ENCODE measurements around the gene CTF1. TPM values are rescaled to one million over a fixed set of nuclear protein-coding genes. Genes with fewer than 3 reads are reported as not detected.

CTF1 gene
- total and polyA plus RNA-seq, 10 of the 15 experiments (the other 5 are each of a cell fraction or from before 2014, with no cell fraction given), result 0.04 to 0.46 (median 0.11) TPM; not detected in 3

- TF ChIP-seq, protein P1, sequence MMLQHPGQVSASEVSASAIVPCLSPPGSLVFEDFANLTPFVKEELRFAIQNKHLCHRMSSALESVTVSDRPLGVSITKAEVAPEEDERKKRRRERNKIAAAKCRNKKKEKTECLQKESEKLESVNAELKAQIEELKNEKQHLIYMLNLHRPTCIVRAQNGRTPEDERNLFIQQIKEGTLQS (IDR thresholded peaks at IDR 0.05; ENCODE audit: borderline replicate concordance, extremely low read depth, low read depth, low read length), result no peak
- TF ChIP-seq ZNF24 (IDR thresholded peaks at IDR 0.05) (no peak), SREBF1 (IDR thresholded peaks at IDR 0.05; ENCODE audit: low read length) (no peak), ATF7 (IDR thresholded peaks at IDR 0.05; ENCODE audit: low read depth) (peak; percentile 46; the same call in 1 of the 2 replicates), BHLHE40 (IDR thresholded peaks at IDR 0.05; ENCODE audit: borderline replicate concordance in 1 of 2, low read depth in 2 of 2, low read length in 1 of 2) (peak; percentile 46 to 48; a peak in 2 of 4 replicates), MEF2B (IDR thresholded peaks at IDR 0.05; ENCODE audit: partially characterized antibody, poor library complexity, severe bottlenecking) (peak; percentile 46), CREM (IDR thresholded peaks at IDR 0.05; ENCODE audit: low read depth) (no peak), TCF7 (IDR thresholded peaks at IDR 0.05; ENCODE audit: borderline replicate concordance) (no peak), IRF3 (IDR thresholded peaks at IDR 0.05) (no peak), YBX1 (IDR thresholded peaks at IDR 0.05) (no peak), POLR2A (IDR thresholded peaks at IDR 0.05; ENCODE audit: low read depth, low read length) (peak; percentile 83), ZSCAN29 (IDR thresholded peaks at IDR 0.05) (0 out of 2 replicates have a peak, but pooled peaks have one; percentile 5), EP300 (IDR thresholded peaks at IDR 0.05; ENCODE audit: borderline replicate concordance in 1 of 2, control insufficient read depth in 1 of 2, low read depth in 2 of 2, low read length in 2 of 2) (0 out of 4 replicates have a peak, but pooled peaks of 1 of the 2 experiments have one; percentile 6), DPF2 (IDR thresholded peaks at IDR 0.05) (peak; percentile 55; the same call in 1 of the 2 replicates), SRF (IDR thresholded peaks at IDR 0.05; ENCODE audit: low read depth in 2 of 2, low read length in 2 of 2) (peak in 1 of 2 experiments; percentile 22; a peak in 1 of 4 replicates), ZNF687 (IDR thresholded peaks at IDR 0.05) (peak; percentile 69), NBN (IDR thresholded peaks at IDR 0.05) (peak; percentile 65; the same call in 1 of the 2 replicates), E2F4 (IDR thresholded peaks at IDR 0.05; ENCODE audit: low read depth, low read length) (no peak), MLLT1 (IDR thresholded peaks at IDR 0.05) (peak; percentile 82)
Measured at GRCh38 chr16:30949650-30950515, 53.5 kb downstream of the CTF1 start (continued).

Measured in GM12878 (cell line).